HepG2 (cell line): ENCODE measurements around the gene IL16. TPM values are rescaled to one million over a fixed set of nuclear protein-coding genes. Genes with fewer than 3 reads are reported as not detected.

Experiments
- ATAC-seq: fragments of 200-7000 bp; cut with Tn5 transposase; 3 replicates; pipeline ENCODE4 v1.9.1; 2020; ENCODE audit warnings: mild to moderate bottlenecking, moderate library complexity
- BruUV-seq: library from RNA; stranded (reverse); fragments of 400-500 nt; replicated peaks from 2 replicates; lab custom pipeline; 2021; lab: Mats Ljungman, UMichigan
- CTCF ChIA-PET: fragments of 300-600 bp; formaldehyde crosslinking; extraction: SDS; loops from one replicate; lab custom pipeline; 2021; ENCODE audit warnings: low total read pairs, inconsistent platforms, low intra/inter-chr PET ratio; lab: Yijun Ruan, JAX
- POLR2A ChIA-PET: fragments of 350-600 bp; sonication (Branson Sonifier 250); formaldehyde crosslinking; loops from one replicate; lab custom pipeline; 2020; ENCODE audit warnings: antibody characterized with exemption, inconsistent platforms; lab: Yijun Ruan, JAX
- DNase-seq: peaks from one replicate; pipeline ENCODE4 v3.0.0-alpha.2; 2015; ENCODE audit warnings: low spot score
- FAIRE-seq: peaks from 3 replicates; lab custom pipeline; 2011; peaks lifted over from hg19 to GRCh38; lab: Jason Lieb, UNC
- H2AFZ ChIP-seq: one replicate; pipeline ENCODE4 v1.6.1; 2011; ENCODE audit warnings: low read length, inconsistent platforms
- H3K27ac ChIP-seq: fragments of 300-600 bp; 3 replicates; pipeline ENCODE4 v1.8.0; 2011; ENCODE audit warnings: mixed run types, mild to moderate bottlenecking, mixed read lengths, low read length, inconsistent platforms; ENCODE audit not compliant: insufficient read depth; ENCODE audit errors: extremely low read length
- H3K27me3 ChIP-seq, 2 experiments: fragments of 200-600 bp in 1 of 2; 2 replicates in 1 of 2; 3 replicates in 1 of 2; pipeline versions ENCODE4 v1.6.0 to v1.8.0; 2011; ENCODE audit warnings: low read length in 2 of 2, mild to moderate bottlenecking in 2 of 2, moderate library complexity in 2 of 2, inconsistent platforms in 1 of 2; ENCODE audit not compliant: insufficient read depth in 2 of 2, control insufficient read depth in 1 of 2
- H3K36me3 ChIP-seq, 2 experiments: fragments of 200-600 bp in 1 of 2; replicated peaks in 1 of 2; 2 replicates in 1 of 2; 3 replicates in 1 of 2; pipeline versions ENCODE4 v1.5.1 to v1.8.0; 2011; ENCODE audit warnings: low read length in 2 of 2, inconsistent platforms in 1 of 2; ENCODE audit not compliant: insufficient read depth in 2 of 2, control insufficient read depth in 1 of 2
- H3K4me1 ChIP-seq: 2 replicates; pipeline ENCODE4 v1.5.1; 2012; ENCODE audit warnings: low read length, inconsistent platforms; ENCODE audit not compliant: insufficient read depth
- H3K4me2 ChIP-seq: 2 replicates; pipeline ENCODE4 v1.6.0; 2011; ENCODE audit warnings: low read depth, low read length, inconsistent platforms
- H3K4me3 ChIP-seq, 3 experiments: fragments of 200-600 bp in 1 of 3; sonication (generic), shearing (Covaris generic) in 1 of 3; replicated peaks in 1 of 3; 2 replicates each; pipeline ENCODE4 v1.5.1; 2011 to 2016; ENCODE audit warnings: low read length in 3 of 3, inconsistent platforms in 2 of 3, low read depth in 2 of 3, mild to moderate bottlenecking in 2 of 3, control low read depth in 1 of 3, mixed read lengths in 1 of 3; ENCODE audit not compliant: insufficient read depth in 1 of 3
- H3K79me2 ChIP-seq: one replicate; pipeline ENCODE4 v1.6.1; 2011; ENCODE audit warnings: low read length, inconsistent platforms; ENCODE audit not compliant: insufficient read depth
- H3K9ac ChIP-seq: 2 replicates; pipeline ENCODE4 v1.6.0; 2011; ENCODE audit warnings: mild to moderate bottlenecking, low read depth, low read length, inconsistent platforms; ENCODE audit not compliant: insufficient read depth
- H3K9me3 ChIP-seq: 2 replicates; pipeline ENCODE4 v1.5.1; 2012; ENCODE audit warnings: mild to moderate bottlenecking, low read length
- H4K20me1 ChIP-seq: 2 replicates; pipeline ENCODE4 v1.6.0; 2011; ENCODE audit warnings: inconsistent platforms, mild to moderate bottlenecking, low read length, moderate library complexity; ENCODE audit not compliant: insufficient read depth
- BORCS8-MEF2B ChIP-seq: sonication (generic); formaldehyde crosslinking; IDR thresholded peaks from 2 replicates; pipeline ENCODE4 v1.8.0; 2022; ENCODE audit warnings: mild to moderate bottlenecking, missing genetic modification reagents
- CREM ChIP-seq, 2 experiments: sonication (generic) in 1 of 2; formaldehyde crosslinking in 1 of 2; IDR thresholded peaks; 2 replicates each; pipeline versions ENCODE4 v1.4.0 to v1.6.1; 2016 to 2020; ENCODE audit warnings: antibody characterized with exemption in 1 of 2, mild to moderate bottlenecking in 1 of 2, missing genetic modification reagents in 1 of 2
- GABPB1 ChIP-seq: IDR thresholded peaks from 2 replicates; pipeline ENCODE4 v1.6.1; 2016; ENCODE audit warnings: mild to moderate bottlenecking, missing genetic modification reagents, moderate library complexity, missing compliant biosample characterization
- HOXA7 ChIP-seq: sonication (generic); formaldehyde crosslinking; IDR thresholded peaks from 2 replicates; pipeline ENCODE4 v1.8.1; 2022; ENCODE audit warnings: mild to moderate bottlenecking, missing genetic modification reagents, moderate library complexity
- JDP2 ChIP-seq: sonication (generic); formaldehyde crosslinking; IDR thresholded peaks from 2 replicates; pipeline ENCODE4 v1.8.1; 2022; ENCODE audit warnings: missing genetic modification reagents, borderline replicate concordance
- KLF11 ChIP-seq: IDR thresholded peaks from 2 replicates; pipeline ENCODE4 v1.6.1; 2016; ENCODE audit warnings: missing compliant biosample characterization
- NFE2L2 ChIP-seq: fragments of 150-350 bp; IDR thresholded peaks from 2 replicates; pipeline ENCODE4 v1.6.1; 2014; ENCODE audit warnings: low read length
- POGZ ChIP-seq: sonication (generic); formaldehyde crosslinking; IDR thresholded peaks from 2 replicates; pipeline ENCODE4 v1.4.0; 2020; ENCODE audit warnings: mild to moderate bottlenecking, missing genetic modification reagents
- RORA ChIP-seq: sonication (generic); formaldehyde crosslinking; IDR thresholded peaks from 2 replicates; pipeline ENCODE4 v1.5.0; 2020; ENCODE audit warnings: mild to moderate bottlenecking, missing genetic modification reagents, moderate library complexity
- ZFP36L1 ChIP-seq: sonication (generic); formaldehyde crosslinking; IDR thresholded peaks from 2 replicates; pipeline ENCODE4 v1.8.0; 2022; ENCODE audit warnings: mild to moderate bottlenecking, missing genetic modification reagents, moderate library complexity
- ZNF468 ChIP-seq: sonication (generic); formaldehyde crosslinking; IDR thresholded peaks from 2 replicates; pipeline ENCODE4 v1.8.0; 2022; ENCODE audit warnings: mild to moderate bottlenecking, moderate library complexity, missing genetic modification reagents
- ZNF550 ChIP-seq: sonication (generic); formaldehyde crosslinking; IDR thresholded peaks from 2 replicates; pipeline ENCODE4 v1.4.0; 2020; ENCODE audit warnings: mild to moderate bottlenecking, missing genetic modification reagents, borderline replicate concordance
- ZNF724P ChIP-seq: sonication (generic); formaldehyde crosslinking; IDR thresholded peaks from 2 replicates; pipeline ENCODE4 v1.8.0; 2022; ENCODE audit warnings: missing genetic modification reagents, borderline replicate concordance
- ZNF782 ChIP-seq: sonication (generic); formaldehyde crosslinking; IDR thresholded peaks from 2 replicates; pipeline ENCODE4 v1.4.0; 2020; ENCODE audit warnings: missing genetic modification reagents, mild to moderate bottlenecking, borderline replicate concordance
- ZSCAN21 ChIP-seq: sonication (generic); formaldehyde crosslinking; IDR thresholded peaks from 2 replicates; pipeline ENCODE4 v1.8.0; 2022; ENCODE audit warnings: mild to moderate bottlenecking, missing genetic modification reagents, moderate library complexity, borderline replicate concordance
- WGBS: methylation state at CpG from one replicate; pipeline ENCODE4 v1.1.6; 2017; ENCODE audit warnings: low lambda C conversion rate; 5-methylcytosine and 5-hydroxymethylcytosine counted together
- in situ Hi-C: cut with HindIII; loops from 2 replicates; pipeline ENCODE4 v1.10.0; 2017; ENCODE audit warnings: low pct_unique_long_range_greater_than_20kb; ENCODE audit not compliant: extremely low pct_ligation_motif_present
- intact Hi-C: fragments of 100-400 bp; cut with micrococcal nuclease; formaldehyde crosslinking; loops from one replicate; pipeline ENCODE4 v1.10.0; 2022; ENCODE audit not compliant: unreplicated experiment
- polyA plus RNA-seq, 8 experiments: library from polyadenylated mRNA; depleted of rRNA in 3 of 8; stranded (reverse) in 7 of 8; unstranded in 1 of 8; fragments of >200 nt; fragmentation: Illumina TruSeq in 4 of 8; extraction: Trizol in 4 of 8; gene quantifications; 2 replicates each; pipeline versions ENCODE4 v1.2.1 to v1.2.3, GENCODE V29; 2011 to 2016; ENCODE audit warnings: low read depth in 4 of 8, missing spikeins in 1 of 8, mixed read lengths in 1 of 8; ENCODE audit not compliant: insufficient read depth in 1 of 8
- total RNA-seq, 5 experiments: library from RNA; depleted of rRNA; stranded (reverse); fragments of >200 nt; fragmentation: Illumina TruSeq; extraction: Trizol; gene quantifications; 2 replicates each; pipeline ENCODE4 v1.2.3, GENCODE V29; 2016; ENCODE audit warnings: low read depth in 1 of 5
- TF ChIP-seq, protein P1 (sequence below): sonication (generic); formaldehyde crosslinking; conservative IDR thresholded peaks from 2 replicates; pipeline ENCODE4 v1.4.0; 2020; ENCODE audit warnings: missing genetic modification reagents
- TF ChIP-seq, protein P2 (sequence below): sonication (generic); formaldehyde crosslinking; IDR thresholded peaks from 2 replicates; pipeline ENCODE4 v1.4.0; 2020; ENCODE audit warnings: missing genetic modification reagents
- TF ChIP-seq, protein P3 (sequence below): sonication (generic); formaldehyde crosslinking; IDR thresholded peaks from 2 replicates; pipeline ENCODE4 v1.5.0; 2020; ENCODE audit warnings: missing genetic modification reagents
- TF ChIP-seq, protein P4 (sequence below): sonication (generic); formaldehyde crosslinking; IDR thresholded peaks from 2 replicates; pipeline ENCODE4 v1.4.0; 2020; ENCODE audit warnings: missing genetic modification reagents

The IL16 gene
- total and polyA plus RNA-seq, 2 of the 13 experiments (the other 11 are each of a cell fraction or from before 2014, with no cell fraction given): 0.03 TPM; not detected in 1

DNA sequence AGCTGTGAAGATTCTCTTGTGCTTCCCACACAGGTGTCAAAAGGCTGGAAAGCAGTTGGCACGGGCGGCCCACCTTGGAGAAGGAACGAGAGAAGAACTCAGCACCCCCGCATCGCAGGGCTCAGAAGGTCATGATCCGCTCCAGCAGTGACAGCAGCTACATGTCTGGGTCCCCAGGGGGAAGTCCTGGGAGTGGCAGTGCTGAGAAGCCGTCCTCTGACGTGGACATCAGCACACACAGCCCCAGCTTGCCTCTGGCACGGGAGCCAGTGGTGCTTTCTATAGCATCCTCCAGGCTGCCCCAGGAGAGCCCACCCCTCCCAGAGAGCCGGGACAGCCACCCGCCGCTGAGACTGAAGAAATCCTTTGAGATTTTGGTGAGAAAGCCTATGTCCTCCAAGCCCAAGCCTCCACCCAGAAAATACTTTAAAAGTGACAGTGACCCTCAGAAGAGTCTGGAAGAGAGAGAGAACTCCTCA is 95.9 kb downstream of the IL16 start:
- ChIA-PET POLR2A (no interaction called here), CTCF (no interaction called here)
- Histone ChIP-seq H3K79me2 (no peaks in the 10 kb centered on the region), H3K27ac (no peak overlapping the region), H3K27me3 (peaks cover 0 to 7% of the 10 kb centered on the region in 2 experiments; a peak in 1 of 5 replicates), H2AFZ (no peak overlapping the region), H3K36me3 (no peaks in the 10 kb centered on the region), H3K9me3 (no peaks in the 10 kb centered on the region), H3K4me3 (no peak overlapping the region)
- 10% methylated on average over 5 of the region's 12 CpGs for WGBS
- no peak for DNase-seq
- TF ChIP-seq, protein P1, sequence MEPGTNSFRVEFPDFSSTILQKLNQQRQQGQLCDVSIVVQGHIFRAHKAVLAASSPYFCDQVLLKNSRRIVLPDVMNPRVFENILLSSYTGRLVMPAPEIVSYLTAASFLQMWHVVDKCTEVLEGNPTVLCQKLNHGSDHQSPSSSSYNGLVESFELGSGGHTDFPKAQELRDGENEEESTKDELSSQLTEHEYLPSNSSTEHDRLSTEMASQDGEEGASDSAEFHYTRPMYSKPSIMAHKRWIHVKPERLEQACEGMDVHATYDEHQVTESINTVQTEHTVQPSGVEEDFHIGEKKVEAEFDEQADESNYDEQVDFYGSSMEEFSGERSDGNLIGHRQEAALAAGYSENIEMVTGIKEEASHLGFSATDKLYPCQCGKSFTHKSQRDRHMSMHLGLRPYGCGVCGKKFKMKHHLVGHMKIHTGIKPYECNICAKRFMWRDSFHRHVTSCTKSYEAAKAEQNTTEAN (CRISPR knock-in tag): no peak
- no peak for TF ChIP-seq ZNF724P (CRISPR knock-in tag)
- TF ChIP-seq ZNF782 (CRISPR knock-in tag): no peak
- no peak for TF ChIP-seq POGZ (CRISPR knock-in tag)
- TF ChIP-seq, protein P2, sequence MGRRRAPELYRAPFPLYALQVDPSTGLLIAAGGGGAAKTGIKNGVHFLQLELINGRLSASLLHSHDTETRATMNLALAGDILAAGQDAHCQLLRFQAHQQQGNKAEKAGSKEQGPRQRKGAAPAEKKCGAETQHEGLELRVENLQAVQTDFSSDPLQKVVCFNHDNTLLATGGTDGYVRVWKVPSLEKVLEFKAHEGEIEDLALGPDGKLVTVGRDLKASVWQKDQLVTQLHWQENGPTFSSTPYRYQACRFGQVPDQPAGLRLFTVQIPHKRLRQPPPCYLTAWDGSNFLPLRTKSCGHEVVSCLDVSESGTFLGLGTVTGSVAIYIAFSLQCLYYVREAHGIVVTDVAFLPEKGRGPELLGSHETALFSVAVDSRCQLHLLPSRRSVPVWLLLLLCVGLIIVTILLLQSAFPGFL (CRISPR knock-in tag): no peak
- no peak for TF ChIP-seq ZNF550 (CRISPR knock-in tag)
- TF ChIP-seq RORA (CRISPR knock-in tag): no peak
- TF ChIP-seq, protein P3, sequence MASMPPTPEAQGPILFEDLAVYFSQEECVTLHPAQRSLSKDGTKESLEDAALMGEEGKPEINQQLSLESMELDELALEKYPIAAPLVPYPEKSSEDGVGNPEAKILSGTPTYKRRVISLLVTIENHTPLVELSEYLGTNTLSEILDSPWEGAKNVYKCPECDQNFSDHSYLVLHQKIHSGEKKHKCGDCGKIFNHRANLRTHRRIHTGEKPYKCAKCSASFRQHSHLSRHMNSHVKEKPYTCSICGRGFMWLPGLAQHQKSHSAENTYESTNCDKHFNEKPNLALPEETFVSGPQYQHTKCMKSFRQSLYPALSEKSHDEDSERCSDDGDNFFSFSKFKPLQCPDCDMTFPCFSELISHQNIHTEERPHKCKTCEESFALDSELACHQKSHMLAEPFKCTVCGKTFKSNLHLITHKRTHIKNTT (CRISPR knock-in tag): no peak
- TF ChIP-seq CREM (IDR thresholded peaks at IDR 0.05): no peak
- TF ChIP-seq CREM (CRISPR knock-in tag; IDR thresholded peaks at IDR 0.05): no peak
- TF ChIP-seq BORCS8-MEF2B (CRISPR knock-in tag): no peak
- no peak for TF ChIP-seq ZNF468 (CRISPR knock-in tag)
- no peak for TF ChIP-seq JDP2 (CRISPR knock-in tag)
- TF ChIP-seq, protein P4, sequence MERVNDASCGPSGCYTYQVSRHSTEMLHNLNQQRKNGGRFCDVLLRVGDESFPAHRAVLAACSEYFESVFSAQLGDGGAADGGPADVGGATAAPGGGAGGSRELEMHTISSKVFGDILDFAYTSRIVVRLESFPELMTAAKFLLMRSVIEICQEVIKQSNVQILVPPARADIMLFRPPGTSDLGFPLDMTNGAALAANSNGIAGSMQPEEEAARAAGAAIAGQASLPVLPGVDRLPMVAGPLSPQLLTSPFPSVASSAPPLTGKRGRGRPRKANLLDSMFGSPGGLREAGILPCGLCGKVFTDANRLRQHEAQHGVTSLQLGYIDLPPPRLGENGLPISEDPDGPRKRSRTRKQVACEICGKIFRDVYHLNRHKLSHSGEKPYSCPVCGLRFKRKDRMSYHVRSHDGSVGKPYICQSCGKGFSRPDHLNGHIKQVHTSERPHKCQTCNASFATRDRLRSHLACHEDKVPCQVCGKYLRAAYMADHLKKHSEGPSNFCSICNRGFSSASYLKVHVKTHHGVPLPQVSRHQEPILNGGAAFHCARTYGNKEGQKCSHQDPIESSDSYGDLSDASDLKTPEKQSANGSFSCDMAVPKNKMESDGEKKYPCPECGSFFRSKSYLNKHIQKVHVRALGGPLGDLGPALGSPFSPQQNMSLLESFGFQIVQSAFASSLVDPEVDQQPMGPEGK (CRISPR knock-in tag): no peak
- no peak for TF ChIP-seq NFE2L2
- TF ChIP-seq KLF11 (CRISPR knock-in tag): no peak
- no peak for TF ChIP-seq ZFP36L1 (CRISPR knock-in tag)
- TF ChIP-seq ZSCAN21 (CRISPR knock-in tag): no peak
- no peak for TF ChIP-seq HOXA7
- TF ChIP-seq GABPB1 (CRISPR knock-in tag): no peak
- TF ChIP-seq, all 625 proteins: peak for 0
- Histone ChIP-seq H3K9ac (no peak overlapping the region), H4K20me1 (no peaks in the 10 kb centered on the region; the same call in 1 of the 2 replicates), H3K4me2 (no peak overlapping the region), H3K4me1 (no peaks in the 10 kb centered on the region)
- intact Hi-C loops: no loop called here
- no peak for ATAC-seq
- FAIRE-seq: no peak
- in situ Hi-C loops: no loop called here
- no TSS peak for BruUV-seq
